Measurements from ENCODE around the gene CAMK1D.
"Not testable (repeated sequence)": the region's sequence is repeated elsewhere in the genome, so short reads cannot be mapped to it uniquely, and the experiment has no call there.

CAMK1D gene

DNA sequence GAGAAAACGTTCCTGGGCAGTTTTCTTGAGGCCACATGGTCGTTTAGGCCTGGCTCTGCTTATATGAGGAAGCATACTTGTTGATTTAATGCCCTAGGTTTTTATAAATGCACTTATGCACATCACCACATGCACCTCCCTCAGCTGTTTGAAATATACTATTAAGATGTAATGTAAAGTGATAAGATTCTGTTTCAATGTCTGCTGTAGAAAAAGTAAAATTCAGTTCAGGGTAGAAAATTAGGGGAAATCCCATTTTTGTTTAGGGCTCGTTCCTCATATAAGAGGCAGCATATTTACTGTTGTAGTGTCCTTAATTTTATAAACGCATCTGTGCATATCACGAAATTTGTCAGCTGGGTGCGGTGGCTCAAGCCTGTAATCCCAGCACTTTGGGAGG lies 7.8 kb upstream of the CAMK1D start:
- DNase-seq = no peak

DNA sequence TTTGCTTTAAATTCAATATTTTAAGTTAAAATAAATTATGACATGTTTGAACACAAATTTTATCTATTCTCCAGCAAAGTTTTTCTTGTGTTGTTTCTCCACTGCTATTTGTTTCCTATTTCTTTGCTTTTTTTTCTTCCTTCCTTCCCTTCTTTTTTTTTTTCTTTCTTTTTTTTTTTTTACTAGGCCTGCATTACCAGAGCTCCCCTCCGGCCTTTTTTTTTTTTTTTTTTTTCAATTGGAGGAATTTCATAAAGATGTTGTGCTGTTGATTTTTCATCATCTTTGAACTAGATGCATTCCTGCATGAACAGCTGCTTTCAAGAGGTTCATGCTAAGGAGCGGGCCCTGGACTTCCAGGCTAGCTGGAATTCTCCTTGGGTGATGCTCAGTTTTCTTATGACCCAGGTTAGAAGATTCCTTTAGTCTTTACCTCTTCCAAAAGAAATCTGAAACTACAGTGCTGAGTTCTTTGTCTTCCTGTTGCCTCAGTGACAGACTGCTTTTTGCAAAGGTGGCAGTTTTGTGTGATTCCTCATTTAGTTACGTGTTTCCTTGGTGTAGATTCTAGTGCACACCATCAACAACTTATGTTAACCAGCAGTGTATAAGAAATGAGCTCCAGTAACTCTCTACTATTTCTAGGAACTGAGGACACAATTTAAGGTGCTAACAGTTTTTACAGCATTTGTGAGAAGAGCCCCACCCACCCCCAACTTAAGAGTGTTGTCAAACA lies 4.8 kb upstream of the CAMK1D start:
- DNase-seq = no peak

DNA sequence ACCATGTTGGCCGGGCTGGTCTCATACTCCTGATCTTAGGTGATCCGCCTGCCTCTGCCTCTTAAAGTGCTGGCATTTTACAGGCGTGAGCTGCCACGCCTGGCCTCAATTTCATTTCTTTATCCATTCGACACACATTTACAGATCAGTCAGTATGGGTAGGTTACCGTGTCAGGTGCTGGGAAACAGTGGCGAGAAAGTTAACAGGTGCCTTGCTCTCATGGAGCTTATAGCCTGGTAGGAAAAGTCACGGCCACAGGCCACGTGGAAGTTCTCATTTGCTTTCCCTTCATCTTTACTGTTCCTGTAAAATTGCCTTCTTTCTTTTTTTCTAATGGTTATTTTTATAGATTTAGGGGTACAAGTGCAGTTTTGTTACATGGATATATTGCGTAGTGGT lies 2.6 kb upstream of the CAMK1D start:
- no peak for DNase-seq

DNA sequence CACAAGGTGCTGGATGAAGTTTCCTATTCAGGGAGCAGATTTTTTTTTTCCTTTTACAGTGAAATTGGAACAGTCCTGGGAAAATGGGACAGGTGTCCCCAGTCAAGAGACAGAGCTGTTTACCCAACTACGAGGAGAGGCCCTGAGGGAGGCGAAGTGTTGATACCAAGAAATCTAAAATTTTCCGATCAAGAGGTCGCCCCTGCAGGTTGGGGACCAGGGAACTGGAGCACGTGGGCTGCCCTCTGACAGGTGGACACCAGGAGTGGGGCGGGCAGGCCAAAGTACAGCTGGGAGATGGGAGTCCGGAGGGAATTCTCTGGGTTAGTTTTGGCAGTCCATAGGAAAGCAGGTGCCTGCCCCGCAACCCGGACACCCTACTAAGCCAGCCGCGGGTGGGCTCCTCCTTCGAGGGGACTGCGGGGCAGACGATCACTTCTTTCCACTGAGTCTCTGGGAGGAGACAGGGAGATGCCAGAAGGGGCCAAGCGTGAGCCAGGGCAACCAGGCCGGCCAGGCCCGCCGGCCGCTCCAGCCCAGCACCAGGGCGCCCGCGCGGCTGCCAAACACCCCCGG lies 965 bp upstream of the CAMK1D start:
- no peak for DNase-seq

DNA sequence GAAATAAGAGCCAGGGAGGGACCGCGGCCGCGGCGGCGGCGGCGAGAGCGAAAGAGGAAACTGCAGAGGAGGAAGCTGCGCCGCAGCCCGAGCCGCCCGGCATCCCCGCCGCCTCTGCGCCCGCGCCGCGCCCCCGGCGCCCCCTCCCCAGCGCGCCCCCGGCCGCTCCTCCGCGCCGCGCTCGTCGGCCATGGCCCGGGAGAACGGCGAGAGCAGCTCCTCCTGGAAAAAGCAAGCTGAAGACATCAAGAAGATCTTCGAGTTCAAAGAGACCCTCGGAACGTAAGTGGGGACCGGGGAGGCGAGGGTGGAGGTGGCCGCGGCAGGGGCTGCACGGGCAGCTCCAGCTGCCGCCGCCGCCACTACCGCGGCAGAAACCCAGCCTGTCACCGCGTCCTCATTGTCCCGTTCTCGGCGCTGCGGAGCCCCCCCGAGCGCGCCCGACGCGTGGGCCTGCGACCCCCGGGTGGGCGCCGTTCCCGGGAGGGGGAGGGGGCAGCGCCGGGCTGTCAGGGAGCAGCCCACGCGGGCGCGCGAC lies 351 bp downstream of the CAMK1D start:
- no peak for DNase-seq

DNA sequence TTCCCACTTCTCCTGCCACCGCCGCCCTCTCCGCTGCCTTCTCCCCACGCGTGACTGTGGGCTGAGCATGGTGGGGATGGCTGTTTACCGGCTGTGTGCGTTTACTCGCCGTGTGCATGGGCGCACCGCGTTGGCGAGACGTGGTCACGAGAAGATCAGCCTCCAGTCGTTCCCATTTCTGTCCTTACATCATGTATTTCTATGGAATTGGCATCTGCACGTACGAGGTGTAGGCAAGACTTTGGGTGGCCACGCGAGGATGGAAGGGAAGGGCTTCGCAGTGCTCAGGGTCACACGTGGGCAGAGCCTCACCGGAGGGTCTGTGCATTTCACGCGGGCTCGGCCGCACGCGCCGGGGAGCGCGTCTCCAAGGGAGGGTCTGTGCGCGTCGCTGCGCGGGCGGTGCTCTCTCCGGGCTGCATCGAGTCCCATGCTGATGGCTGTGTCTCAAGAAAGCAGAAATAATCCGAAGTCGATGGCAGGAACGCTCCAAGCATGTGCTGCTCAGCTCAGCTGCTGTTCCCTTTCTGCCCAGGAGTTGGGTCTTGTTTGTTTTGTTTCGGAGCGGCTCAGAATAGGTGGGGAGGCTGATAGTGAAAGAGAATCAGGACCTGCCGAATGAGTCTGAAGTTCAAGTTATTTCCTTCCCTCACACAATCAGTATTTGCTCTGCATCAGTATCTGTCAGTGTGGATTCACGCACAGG lies 973 bp downstream of the CAMK1D start:
- DNase-seq = no peak

DNA sequence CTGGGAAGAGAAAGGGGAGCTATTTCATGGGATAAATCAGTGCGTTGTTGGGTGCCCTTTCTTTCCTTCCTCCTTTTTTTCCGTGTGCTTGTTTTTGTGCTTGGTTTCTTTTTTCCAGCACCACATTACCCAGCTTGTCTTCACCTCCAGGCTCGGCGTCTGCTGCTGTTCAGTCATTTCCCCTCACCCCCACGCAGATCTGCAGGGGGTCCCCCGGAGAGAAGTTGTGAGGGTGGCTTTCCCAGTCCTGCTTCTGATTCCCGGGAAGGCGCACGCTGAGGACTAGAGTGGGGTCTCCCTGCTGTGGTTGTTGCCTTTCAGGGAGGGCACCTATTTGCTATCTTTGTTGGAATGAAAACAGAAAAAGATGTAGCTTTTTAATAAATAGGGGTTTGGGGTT lies 1.6 kb downstream of the CAMK1D start:
- no peak for DNase-seq

DNA sequence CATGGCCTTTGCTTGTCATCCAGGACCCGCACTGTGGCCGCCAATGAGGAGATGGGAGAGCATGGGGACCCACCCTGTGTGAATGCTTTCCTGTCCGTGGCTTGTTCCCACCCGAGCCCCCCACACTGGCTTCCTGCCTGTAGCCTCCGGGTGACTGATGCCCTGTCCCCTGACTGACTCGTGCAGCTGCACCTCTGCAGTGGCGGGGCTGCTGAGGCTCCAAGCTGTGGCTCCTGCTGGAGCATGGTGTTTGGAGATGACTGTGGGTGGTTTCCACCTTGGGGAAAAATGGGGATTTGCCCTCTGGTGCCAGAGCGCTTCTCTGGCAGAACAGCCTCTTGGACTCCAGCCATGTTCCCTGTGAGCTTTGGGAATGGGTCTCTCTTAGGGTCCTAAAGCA lies 2.1 kb downstream of the CAMK1D start:
- no peak for DNase-seq

DNA sequence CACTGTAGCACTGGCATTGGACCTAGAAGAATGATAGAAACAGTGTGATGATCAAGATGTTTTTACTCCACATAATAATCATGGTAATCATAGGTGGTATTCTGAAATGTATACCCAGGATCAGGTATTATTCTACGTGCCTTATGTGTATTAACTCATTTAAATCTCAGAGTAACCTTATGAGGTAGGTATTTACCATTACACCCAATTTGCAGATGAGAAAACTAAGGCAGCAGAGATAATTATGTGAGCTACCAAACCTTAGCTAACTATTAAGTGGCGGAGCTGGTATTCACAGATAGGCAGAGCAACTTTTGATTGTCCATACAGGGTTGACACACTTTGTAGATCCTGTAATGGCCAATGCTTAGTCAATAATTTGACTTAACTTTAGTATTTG lies 2.5 kb downstream of the CAMK1D start:
- DNase-seq = no peak

DNA sequence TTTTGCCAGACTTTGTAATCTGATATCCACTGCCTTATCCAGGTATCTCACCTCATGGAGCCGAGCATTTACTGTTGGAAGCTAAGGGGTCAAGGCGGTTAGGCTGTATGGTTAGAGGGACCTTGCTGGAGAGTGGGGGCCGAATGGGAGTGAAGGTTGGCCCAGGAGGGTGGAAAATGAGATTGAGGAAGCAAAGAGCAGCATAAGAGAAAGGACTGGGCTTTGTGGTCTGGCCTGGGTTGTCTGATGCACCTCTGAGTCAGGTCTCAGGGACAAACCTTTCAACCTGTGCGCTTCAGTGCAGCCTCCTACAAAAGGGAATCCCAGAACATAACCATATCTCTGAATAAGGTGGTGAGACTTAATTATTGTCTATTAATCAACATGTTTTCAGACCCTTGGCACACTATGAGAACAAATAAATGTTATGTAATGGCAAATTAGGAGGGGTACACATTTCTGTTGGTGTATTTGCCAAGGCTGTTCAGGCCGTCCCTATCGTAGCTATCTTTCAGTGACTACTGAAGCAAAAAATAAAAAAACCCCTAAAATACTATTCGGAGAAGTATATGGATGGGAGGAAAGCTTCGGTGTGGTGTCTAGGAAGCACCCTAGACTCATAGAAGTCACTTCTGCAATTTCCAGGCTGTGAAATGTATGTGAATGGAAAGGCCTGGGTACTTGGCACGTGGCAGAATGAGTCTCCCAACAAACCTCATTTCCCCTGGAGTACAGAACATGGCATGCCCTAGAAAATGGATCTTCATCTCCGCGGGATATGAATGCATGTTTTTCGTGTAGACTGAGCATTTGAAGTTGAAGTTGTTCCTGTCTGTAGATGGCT lies 4.3 kb downstream of the CAMK1D start:
- no peak for DNase-seq

DNA sequence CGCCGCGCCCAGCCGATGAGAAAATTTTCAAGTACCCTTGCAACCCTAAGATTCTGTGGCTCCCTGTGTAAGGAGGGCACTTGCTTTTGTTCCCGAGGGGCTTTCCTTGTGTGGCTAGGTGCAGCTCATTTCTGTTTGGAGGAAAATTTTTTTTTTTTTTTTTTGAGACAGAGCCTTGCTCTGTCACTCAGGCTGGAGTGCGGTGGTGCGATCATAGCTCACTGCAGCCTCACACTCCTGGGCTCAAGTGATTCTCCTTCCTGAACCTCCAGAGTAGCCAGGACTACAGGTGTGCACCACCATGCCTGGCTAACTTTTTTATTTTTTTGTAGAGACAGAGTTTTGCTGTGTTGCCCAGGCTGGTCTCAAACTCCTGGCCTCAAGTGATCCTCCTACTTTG lies 5.3 kb downstream of the CAMK1D start:
- not testable (repeated sequence) for DNase-seq

DNA sequence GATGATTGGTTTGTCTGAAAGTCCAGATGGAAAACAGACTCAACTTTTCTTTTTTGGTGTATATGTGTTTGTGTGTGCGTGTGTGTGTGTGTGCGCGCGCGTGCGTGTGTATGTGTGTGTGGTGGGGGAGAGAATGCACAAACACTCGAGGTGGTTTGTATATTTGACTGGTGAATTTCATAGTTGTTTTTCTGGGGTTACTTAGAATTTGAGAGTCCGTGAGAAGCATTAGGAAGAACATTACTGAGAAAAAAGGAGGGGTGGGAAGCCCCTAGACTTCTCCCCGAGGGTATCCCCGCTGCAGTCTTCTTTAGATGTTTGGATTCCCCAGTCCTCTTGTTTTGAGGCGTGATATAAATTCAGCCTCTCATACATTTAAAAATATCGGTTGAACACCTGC lies 6.0 kb downstream of the CAMK1D start:
- no peak for DNase-seq

DNA sequence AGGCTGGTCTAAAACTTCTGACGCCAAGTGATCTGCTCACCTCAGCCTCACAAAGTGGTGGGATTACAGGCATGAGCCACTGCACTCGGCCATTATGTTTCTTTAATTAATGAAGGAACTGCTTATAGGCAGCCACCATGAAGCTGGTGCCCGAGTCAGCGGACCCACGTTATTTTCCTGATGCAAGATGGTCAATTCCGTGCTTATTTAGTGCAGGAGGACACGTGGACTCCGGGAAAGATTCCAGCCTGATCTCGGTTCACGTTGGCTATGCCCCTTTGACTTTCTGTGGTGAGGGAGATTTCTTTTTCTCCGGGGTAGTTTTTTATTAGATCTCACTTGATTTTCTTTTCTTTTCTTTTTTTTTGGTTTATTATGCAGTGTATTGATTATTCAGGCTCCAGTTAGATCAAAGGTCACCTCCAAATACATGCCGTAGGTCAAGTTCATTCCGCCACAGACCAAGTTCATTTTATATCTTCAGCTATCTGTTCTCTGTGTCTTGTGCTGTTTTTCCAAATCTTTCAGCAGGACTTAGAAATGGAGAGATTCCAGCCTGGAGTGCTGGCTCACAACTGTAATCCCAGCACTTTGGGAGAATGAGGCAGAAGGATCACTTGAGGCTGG lies 8.3 kb downstream of the CAMK1D start:
- no peak for DNase-seq

DNA sequence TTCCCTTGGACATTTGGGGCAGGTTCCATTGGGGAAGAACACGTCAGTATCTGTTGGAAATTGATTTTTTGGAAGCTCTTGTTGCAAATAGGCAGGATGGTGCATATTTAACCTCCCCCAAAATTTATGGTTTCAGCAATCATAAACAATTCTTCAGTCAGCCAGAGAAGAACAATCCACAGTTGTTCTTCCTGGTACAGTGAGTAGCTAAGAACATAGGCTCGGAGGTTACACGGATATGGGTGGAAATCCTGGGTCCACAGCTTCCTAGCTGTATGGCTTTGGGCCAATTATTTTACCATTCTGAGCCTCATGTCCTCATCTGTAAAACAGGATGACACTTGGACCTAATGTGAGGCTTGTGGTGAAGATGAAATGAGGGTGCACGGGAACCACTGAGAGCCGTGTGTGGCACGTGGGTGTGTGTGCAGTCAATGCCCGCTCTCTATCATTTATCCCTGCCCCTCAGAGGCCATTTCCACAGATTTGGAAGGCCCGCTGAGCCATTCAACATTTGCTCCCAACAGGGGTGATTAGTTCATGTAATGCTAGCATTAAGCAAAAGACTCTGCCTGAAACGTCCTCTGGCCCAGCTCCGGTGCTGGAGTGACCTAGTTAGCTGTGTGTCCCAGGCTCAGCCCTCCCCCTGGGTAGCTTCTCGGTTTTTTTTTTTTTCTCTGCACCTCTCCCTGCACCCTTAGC lies 9.7 kb downstream of the CAMK1D start:
- DNase-seq = no peak

DNA sequence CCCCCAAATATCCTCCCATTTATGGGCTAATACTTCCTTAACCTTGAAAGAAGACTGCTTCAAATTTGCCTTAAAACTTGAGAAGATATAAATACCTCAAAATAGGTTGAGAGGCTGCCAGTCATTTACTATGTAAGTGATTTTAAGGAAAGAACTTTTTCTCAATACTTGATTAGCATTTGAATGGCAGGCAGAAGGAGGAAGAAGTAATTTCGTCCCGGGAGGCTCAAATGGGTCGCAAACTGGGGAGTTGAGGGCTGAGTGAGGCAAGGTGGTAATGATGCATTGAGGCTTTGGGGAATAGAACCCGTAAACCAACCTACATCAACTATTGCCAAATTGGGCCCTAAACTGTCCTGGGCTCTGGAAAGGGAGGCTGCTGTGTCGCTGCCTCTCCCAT lies 11.1 kb downstream of the CAMK1D start:
- DNase-seq = no peak

DNA sequence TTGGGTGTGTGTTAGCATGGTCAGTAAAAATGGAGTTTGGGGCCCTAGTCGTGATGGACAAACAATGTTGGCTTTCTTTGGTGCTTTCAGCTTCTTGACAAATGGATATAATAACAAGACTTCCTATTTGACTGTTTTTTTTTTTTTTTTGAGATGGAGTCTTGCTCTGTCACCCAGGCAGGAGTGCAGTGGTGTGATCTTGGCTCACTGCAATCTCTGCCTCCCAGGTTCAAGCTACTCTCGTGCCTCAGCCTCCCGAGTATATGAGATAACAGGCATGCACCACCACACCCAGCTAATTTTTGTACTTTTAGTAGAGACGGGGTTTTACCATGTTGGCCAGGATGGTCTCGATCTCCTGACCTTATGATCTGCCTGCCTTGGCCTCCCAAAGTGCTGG lies 11.8 kb downstream of the CAMK1D start:
- DNase-seq = not testable (repeated sequence)

DNA sequence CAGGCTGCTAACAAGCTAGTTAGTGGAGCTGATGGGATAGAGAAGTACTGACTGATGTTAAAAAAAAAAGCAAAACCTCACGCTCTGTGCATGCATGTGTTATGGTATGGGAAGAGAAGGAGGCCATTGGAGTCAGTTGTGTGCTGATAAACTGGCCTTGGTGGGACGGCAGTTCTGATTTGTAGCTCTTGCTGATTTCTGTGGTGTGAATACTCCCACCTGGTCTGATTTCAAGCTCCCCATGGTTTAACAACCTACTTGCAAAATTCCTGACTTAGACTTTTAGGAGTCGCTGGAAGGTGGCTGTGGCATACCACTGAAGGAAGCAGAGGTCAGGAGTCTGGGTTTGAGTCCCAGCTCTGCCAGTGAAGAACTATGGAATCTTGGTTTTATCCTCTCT lies 15.2 kb downstream of the CAMK1D start:
- no peak for DNase-seq

DNA sequence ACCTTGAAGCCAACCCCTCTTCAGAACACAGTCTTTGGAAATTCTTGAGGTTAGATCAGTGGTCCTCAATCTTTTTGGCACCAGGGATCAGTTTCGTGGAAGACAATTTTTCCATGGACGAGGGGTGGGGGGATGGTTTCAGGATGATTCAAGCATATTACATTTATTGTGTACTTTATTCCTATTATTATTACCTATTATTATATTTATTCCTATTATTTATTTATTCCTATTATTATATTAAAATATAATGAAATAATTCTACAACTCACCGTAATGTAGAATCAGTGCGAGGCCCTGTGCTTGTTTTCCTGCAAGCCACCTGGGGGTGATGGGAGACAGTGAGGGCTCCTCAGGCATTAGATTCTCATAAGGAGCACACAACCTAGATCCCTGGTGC lies 17.9 kb downstream of the CAMK1D start:
- DNase-seq = no peak

DNA sequence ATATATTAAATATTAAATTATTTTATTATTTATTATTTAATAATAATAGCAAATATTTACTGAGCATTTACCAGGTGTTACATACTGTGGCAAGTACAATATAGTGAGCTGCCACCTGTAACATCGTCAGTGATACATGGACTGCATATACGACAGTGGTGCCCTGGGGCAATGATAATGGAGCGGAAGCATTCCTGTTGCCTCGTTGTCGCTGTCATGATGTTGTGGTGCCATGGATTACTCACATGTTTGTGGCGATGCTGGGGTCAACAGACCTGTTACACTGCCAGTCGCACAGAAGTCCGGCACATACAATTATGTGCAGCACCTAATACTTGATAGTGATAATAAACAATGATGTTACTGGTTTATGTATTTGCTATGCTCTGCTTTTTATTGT lies 20.6 kb downstream of the CAMK1D start:
- DNase-seq = no peak

DNA sequence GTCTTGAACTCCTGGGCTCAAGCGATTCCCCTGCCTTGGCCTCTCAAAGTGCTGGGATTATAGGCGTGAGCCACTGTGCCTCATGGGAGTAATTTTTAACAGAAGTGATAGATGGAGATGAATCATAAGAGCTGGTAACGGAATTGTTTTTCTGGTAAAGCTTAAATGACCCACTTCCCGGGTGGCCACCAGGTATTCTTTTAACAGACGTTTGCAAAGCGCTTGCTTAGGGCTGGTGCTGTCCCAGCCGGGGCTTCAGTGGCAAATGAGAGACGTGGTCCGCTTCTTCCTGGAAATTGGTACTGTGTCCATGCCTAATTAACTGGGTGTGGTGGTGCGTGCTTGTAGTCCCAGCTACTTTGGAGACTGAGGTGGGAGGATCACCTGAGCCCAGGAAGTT lies 23.5 kb downstream of the CAMK1D start:
- no peak for DNase-seq

DNA sequence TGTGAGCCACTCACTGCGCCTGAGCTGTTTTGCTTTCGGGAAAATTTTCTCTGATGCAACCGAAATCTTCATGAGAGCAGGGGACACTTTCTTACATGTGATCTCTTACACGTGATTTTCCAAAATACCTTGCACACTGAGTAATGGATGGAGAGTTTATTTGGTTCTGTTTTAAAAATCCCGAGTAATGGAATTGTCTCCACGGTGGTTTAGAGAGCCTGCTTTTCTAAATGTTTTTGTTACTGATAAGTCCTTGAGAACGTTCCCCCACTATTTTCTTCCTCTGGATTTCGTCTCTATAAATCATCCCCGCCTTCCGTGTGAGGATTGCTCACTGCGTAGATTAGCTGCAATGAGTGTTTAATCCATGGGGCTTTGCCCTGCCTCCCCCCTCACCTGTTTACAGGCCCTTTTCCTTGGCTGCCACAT lies 25.7 kb downstream of the CAMK1D start:
- DNase-seq = no peak

DNA sequence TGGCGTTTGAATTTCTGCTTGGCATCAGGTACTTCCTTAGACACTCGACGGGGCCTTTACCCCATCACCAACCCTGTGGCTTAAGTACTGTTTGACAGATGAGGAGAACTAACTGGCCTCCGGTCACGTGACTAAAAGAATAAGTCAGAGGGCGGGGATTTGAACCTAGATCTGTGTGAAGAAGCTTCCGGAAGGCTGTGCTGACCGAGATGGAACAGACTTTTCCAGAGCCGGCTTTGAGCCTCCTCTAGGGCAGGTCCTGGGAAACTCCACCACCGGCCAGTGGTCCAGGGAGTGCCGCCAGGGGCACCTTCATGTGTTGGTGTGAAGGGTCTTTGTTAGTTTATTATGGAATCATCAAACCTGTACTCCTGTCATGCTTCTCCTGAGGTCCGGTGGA lies 26.9 kb downstream of the CAMK1D start:
- no peak for DNase-seq
